HepG2 (cell line): Measurements from ENCODE around the gene PTPN3. TPM values are rescaled to one million over a fixed set of nuclear protein-coding genes. Genes with fewer than 3 reads are reported as not detected.

ENCODE experiments used
- BORCS8-MEF2B ChIP-seq: sonication (generic); formaldehyde crosslinking; IDR thresholded peaks from 2 replicates; pipeline ENCODE4 v1.8.0; 2022; ENCODE audit warnings: mild to moderate bottlenecking, missing genetic modification reagents
- ELF1 ChIP-seq: sonication (generic); formaldehyde crosslinking; IDR thresholded peaks from 2 replicates; pipeline ENCODE4 v1.4.0; 2020; ENCODE audit warnings: missing genetic modification reagents
- ELF3 ChIP-seq: IDR thresholded peaks from 2 replicates; pipeline ENCODE4 v1.6.1; 2016; ENCODE audit warnings: missing genetic modification reagents, missing compliant biosample characterization
- HES4 ChIP-seq: sonication (generic); formaldehyde crosslinking; IDR thresholded peaks from 2 replicates; pipeline ENCODE4 v1.9.0; 2021; ENCODE audit warnings: mild to moderate bottlenecking, missing genetic modification reagents, borderline replicate concordance
- KAT2B ChIP-seq: fragments of 150-350 bp; IDR thresholded peaks from 2 replicates; pipeline ENCODE4 v1.6.1; 2014; ENCODE audit warnings: low read depth, low read length, borderline replicate concordance
- KDM1A ChIP-seq: IDR thresholded peaks from 2 replicates; pipeline ENCODE4 v1.6.1; 2016; ENCODE audit warnings: missing compliant biosample characterization
- KMT2B ChIP-seq: IDR thresholded peaks from 2 replicates; pipeline ENCODE4 v1.6.1; 2016; ENCODE audit warnings: missing genetic modification reagents, missing compliant biosample characterization
- MAFK ChIP-seq, 2 experiments: IDR thresholded peaks in 1 of 2; conservative IDR thresholded peaks in 1 of 2; 2 replicates each; pipeline ENCODE4 v1.6.1; 2011; ENCODE audit warnings: improper control_type of control experiment in 2 of 2, low read length in 2 of 2
- MEF2D ChIP-seq: sonication (generic); formaldehyde crosslinking; IDR thresholded peaks from 2 replicates; pipeline ENCODE4 v1.5.1; 2020; ENCODE audit warnings: mild to moderate bottlenecking, missing genetic modification reagents
- NPAS2 ChIP-seq: sonication (generic); formaldehyde crosslinking; IDR thresholded peaks from 2 replicates; pipeline ENCODE4 v1.8.0; 2022; ENCODE audit warnings: mild to moderate bottlenecking, missing genetic modification reagents, borderline replicate concordance
- PCBP1 ChIP-seq: fragments of 200-400 bp; formaldehyde crosslinking; IDR thresholded peaks from 2 replicates; pipeline ENCODE4 v1.6.1; 2017; ENCODE audit warnings: mild to moderate bottlenecking, low read depth, low read length, borderline replicate concordance
- RBM22 ChIP-seq: fragments of 200-400 bp; formaldehyde crosslinking; optimal IDR thresholded peaks from 2 replicates; pipeline ENCODE3; 2017; ENCODE audit warnings: mild to moderate bottlenecking, low read length, moderate library complexity
- SP4 ChIP-seq: sonication (generic); formaldehyde crosslinking; IDR thresholded peaks from 2 replicates; pipeline ENCODE4 v1.8.1; 2023; ENCODE audit warnings: mild to moderate bottlenecking, missing genetic modification reagents
- SRSF9 ChIP-seq: fragments of 200-400 bp; formaldehyde crosslinking; IDR thresholded peaks from 2 replicates; pipeline ENCODE4 v1.6.1; 2018; ENCODE audit warnings: borderline replicate concordance, mild to moderate bottlenecking, low read depth, low read length; ENCODE audit not compliant: insufficient read depth, poor library complexity, severe bottlenecking
- TERF1 ChIP-seq: sonication (generic); formaldehyde crosslinking; IDR thresholded peaks from 2 replicates; pipeline ENCODE4 v1.8.0; 2022; ENCODE audit warnings: mild to moderate bottlenecking, missing genetic modification reagents, moderate library complexity
- ZBTB20 ChIP-seq: sonication (generic); formaldehyde crosslinking; IDR thresholded peaks from 2 replicates; pipeline ENCODE4 v1.8.1; 2023; ENCODE audit warnings: missing genetic modification reagents, low read depth, mild to moderate bottlenecking, borderline replicate concordance
- ZBTB26 ChIP-seq: IDR thresholded peaks from 2 replicates; pipeline ENCODE4 v1.6.1; 2016; ENCODE audit warnings: missing compliant biosample characterization, missing genetic modification reagents, borderline replicate concordance
- ZBTB33 ChIP-seq: sonication (generic); formaldehyde crosslinking; IDR thresholded peaks from 2 replicates; pipeline ENCODE4 v1.4.0; 2020; ENCODE audit warnings: missing genetic modification reagents
- ZBTB43 ChIP-seq: sonication (generic); formaldehyde crosslinking; conservative IDR thresholded peaks from 2 replicates; pipeline ENCODE4 v1.4.0; 2020; ENCODE audit warnings: missing genetic modification reagents
- ZFYVE20 ChIP-seq: sonication (generic); formaldehyde crosslinking; IDR thresholded peaks from 2 replicates; pipeline ENCODE4 v1.8.0; 2023; ENCODE audit warnings: low read depth, mild to moderate bottlenecking, moderate library complexity, missing genetic modification reagents, borderline replicate concordance
- ZNF563 ChIP-seq: sonication (generic); formaldehyde crosslinking; IDR thresholded peaks from 2 replicates; pipeline ENCODE4 v1.8.0; 2022; ENCODE audit warnings: mild to moderate bottlenecking, moderate library complexity, missing genetic modification reagents
- polyA plus RNA-seq, 8 experiments: library from polyadenylated mRNA; depleted of rRNA in 3 of 8; stranded (reverse) in 7 of 8; unstranded in 1 of 8; fragments of >200 nt; fragmentation: Illumina TruSeq in 4 of 8; extraction: Trizol in 4 of 8; gene quantifications; 2 replicates each; pipeline versions ENCODE4 v1.2.1 to v1.2.3, GENCODE V29; 2011 to 2016; ENCODE audit warnings: low read depth in 4 of 8, missing spikeins in 1 of 8, mixed read lengths in 1 of 8; ENCODE audit not compliant: insufficient read depth in 1 of 8
- total RNA-seq, 5 experiments: library from RNA; depleted of rRNA; stranded (reverse); fragments of >200 nt; fragmentation: Illumina TruSeq; extraction: Trizol; gene quantifications; 2 replicates each; pipeline ENCODE4 v1.2.3, GENCODE V29; 2016; ENCODE audit warnings: low read depth in 1 of 5

PTPN3 gene
- total and polyA plus RNA-seq, 2 of the 13 experiments (the other 11 are each of a cell fraction or from before 2014, with no cell fraction given) = 5.6 to 20.5 TPM

- no peak for TF ChIP-seq ZBTB26 (CRISPR knock-in tag)
- TF ChIP-seq ZBTB20 (CRISPR knock-in tag) = no peak
- TF ChIP-seq ELF1 (CRISPR knock-in tag) = no peak
- TF ChIP-seq ZNF563 (CRISPR knock-in tag) = no peak
- no peak for TF ChIP-seq PCBP1
- TF ChIP-seq TERF1 (CRISPR knock-in tag) = no peak
- no peak for TF ChIP-seq NPAS2 (CRISPR knock-in tag)
- TF ChIP-seq ELF3 (CRISPR knock-in tag) = no peak
- TF ChIP-seq ZBTB43 (CRISPR knock-in tag) = no peak
- TF ChIP-seq HES4 (CRISPR knock-in tag) = no peak
- TF ChIP-seq SRSF9 = no peak
- TF ChIP-seq BORCS8-MEF2B (CRISPR knock-in tag) = no peak
- TF ChIP-seq MAFK (conservative IDR thresholded peaks at IDR 0.05 in 1 of 2, IDR thresholded peaks at IDR 0.05 in 1 of 2; ENCODE audit: low read length in 2 of 2) = peak; percentile 12 to 53; a peak in 3 of 4 replicates
- TF ChIP-seq KMT2B (CRISPR knock-in tag) = no peak
- no peak for TF ChIP-seq KAT2B
- 0 out of 2 replicates have a peak, but pooled peaks have one; percentile 24 for TF ChIP-seq ZBTB33 (CRISPR knock-in tag)
- 0 out of 2 replicates have a peak, but pooled peaks have one; percentile 3 for TF ChIP-seq MEF2D
- TF ChIP-seq RBM22 = no peak
- no peak for TF ChIP-seq SP4 (CRISPR knock-in tag)
- TF ChIP-seq KDM1A (CRISPR knock-in tag) = 0 out of 2 replicates have a peak, but pooled peaks have one; percentile 26
- no peak for TF ChIP-seq ZFYVE20 (CRISPR knock-in tag)
- TF ChIP-seq, all 625 proteins: peak for 6
Observed at GRCh38 chr9:109499093-109499630, 1.1 kb upstream of the PTPN3 start (continued).
